ENCODE data around the gene NUDC. TPM values are rescaled to one million over a fixed set of nuclear protein-coding genes. Genes with fewer than 3 reads are reported as not detected.

NUDC gene
- total and polyA plus RNA-seq, 2 of the 4 experiments (the other 2 are of a cell fraction): 34.8 to 89.8 TPM

DNA sequence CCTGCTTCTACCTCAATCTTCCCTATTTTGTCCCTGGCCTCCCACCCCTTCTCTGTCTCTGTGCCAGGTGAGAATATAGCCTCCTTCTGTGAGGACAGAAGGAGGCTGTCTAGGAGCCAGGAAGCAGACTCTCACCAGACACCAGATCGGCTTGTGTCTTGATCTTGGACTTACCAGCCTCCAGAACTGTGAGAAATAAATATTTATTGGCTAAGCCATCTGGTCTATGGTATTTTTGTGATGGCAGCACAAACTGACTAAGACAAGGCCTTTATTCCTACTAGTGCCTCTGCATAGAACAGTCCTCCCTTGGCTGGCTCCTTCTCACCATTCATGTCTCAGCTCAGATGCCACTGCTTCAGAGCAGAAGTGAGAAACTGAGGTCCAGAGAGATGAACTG lies 33.3 kb upstream of the NUDC start:
- H3K79me1 ChIP-seq (ENCODE audit: low read depth in 1 of 2, low read length in 2 of 2): peaks cover 18 to 44% of the 10 kb centered on the region in 2 experiments
- ChIA-PET CTCF (interaction anchor here (1.2 kb wide), 1 partner anchor 289 kb away, joined by 3 read pairs; no protein-coding TSS in a partner anchor), POLR2A (ENCODE audit: unreplicated experiment) (interaction anchor here (1.0 to 1.1 kb wide), 2 partner anchors 12 kb away, joined by 3 read pairs; partner anchors contain the start of gene GPATCH3)
- H3K4me1 ChIP-seq (ENCODE audit: control insufficient read depth, insufficient read depth, low read length): peaks cover 10% of the 10 kb centered on the region
- H3K56ac ChIP-seq (ENCODE audit: extremely low read depth, insufficient read depth, low read length): no peak overlapping the region
- H3K14ac ChIP-seq (replicated peaks; ENCODE audit: low read depth, low read length): no peak overlapping the region
- no peaks in the 10 kb centered on the region for H3K27me3 ChIP-seq (ENCODE audit: control insufficient read depth, insufficient read depth, low read length)
- no peak overlapping the region for H2AFZ ChIP-seq (replicated peaks; ENCODE audit: low read length, poor library complexity)
- H2BK5ac ChIP-seq (ENCODE audit: low read depth, low read length, poor library complexity, severe bottlenecking): no peak overlapping the region
- intact Hi-C loops (cut with micrococcal nuclease) (no loop called here), dilution Hi-C loops (cut with HindIII; ENCODE audit: low sequenced_read_pairs, unreplicated experiment) (no loop called here), in situ Hi-C loops (cut with MboI; ENCODE audit: low sequenced_read_pairs) (no loop called here)
- H3K4ac ChIP-seq (ENCODE audit: low read depth, low read length): no peak overlapping the region
- no peak overlapping the region for H3K23ac ChIP-seq (ENCODE audit: low read depth, low read length)
- H4K91ac ChIP-seq (ENCODE audit: insufficient read depth, low read depth, low read length): no peak overlapping the region
- H3K18ac ChIP-seq (ENCODE audit: low read depth, low read length): no peak overlapping the region
- no peaks in the 10 kb centered on the region for H3K9me3 ChIP-seq (ENCODE audit: control insufficient read depth, insufficient read depth, low read length)
- no peak overlapping the region for H3K4me2 ChIP-seq (ENCODE audit: low read depth, low read length)
- H3K9me1 ChIP-seq (ENCODE audit: insufficient read depth, low read length): peaks cover 4% of the 10 kb centered on the region; the same call in 1 of the 2 replicates
- DNase-seq (no peak), ATAC-seq (ENCODE audit: low read depth) (no peak)
- no peak overlapping the region for H4K8ac ChIP-seq (ENCODE audit: low read depth in 2 of 2, low read length in 2 of 2)
- no peak overlapping the region for H3K27ac ChIP-seq (ENCODE audit: insufficient read depth, low read length)
- no peak overlapping the region for H3K4me3 ChIP-seq (ENCODE audit: insufficient read depth, low read depth, low read length)
- TF ChIP-seq RCOR1 (IDR thresholded peaks at IDR 0.05; ENCODE audit: insufficient replicate concordance, low read length) (no peak), RFX5 (IDR thresholded peaks at IDR 0.05; ENCODE audit: low read depth, low read length) (no peak), MAZ (IDR thresholded peaks at IDR 0.05; ENCODE audit: borderline replicate concordance, low read depth, low read length) (no peak)
- no peak overlapping the region for H2BK120ac ChIP-seq (ENCODE audit: low read depth, low read length)
- H3K9ac ChIP-seq (ENCODE audit: low read depth, low read length): no peak overlapping the region
- peaks cover 54% of the 10 kb centered on the region for H3K36me3 ChIP-seq (ENCODE audit: control insufficient read depth, insufficient read depth, low read length)
- peaks cover 6% of the 10 kb centered on the region for H4K20me1 ChIP-seq (ENCODE audit: insufficient read depth, low read length)
- H2BK20ac ChIP-seq (ENCODE audit: low read depth, low read length): no peak overlapping the region
- no peak overlapping the region for H2BK15ac ChIP-seq (ENCODE audit: low read depth, low read length)
- H4K5ac ChIP-seq (ENCODE audit: low read depth, low read length): no peak overlapping the region
- BruUV-seq (replicated peaks): no TSS peak
- no peak overlapping the region for H2AK5ac ChIP-seq (ENCODE audit: low read depth, low read length)
- WGBS, 2 experiments (ENCODE audit: extremely low coverage in 2 of 2, insufficient read length in 1 of 2): no CpG with 5 or more reads among the region's 1 CpG
- H2AK9ac ChIP-seq (replicated peaks; ENCODE audit: low read depth, low read length, poor library complexity): no peak overlapping the region

Measured in IMR-90 (cell line).